Muscle of arm (tissue), 12 donors: Measurements from ENCODE around the gene CHST11. TPM values are rescaled to one million over a fixed set of nuclear protein-coding genes. Genes with fewer than 3 reads are reported as not detected.
"Not testable (repeated sequence)": the region's sequence is repeated elsewhere in the genome, so short reads cannot be mapped to it uniquely, and the experiment has no call there.

Experiments used
- DNase-seq: peaks from one replicate; pipeline ENCODE4 v3.0.0-alpha.2; 2013
- polyA plus RNA-seq, 12 donors: library from polyadenylated mRNA; unstranded; fragments of 120-200 nt; gene quantifications; one replicate each; pipeline ENCODE4 v1.2.1, GENCODE V29; 2013; ENCODE audit not compliant: insufficient read length in 12 of 12

CHST11 gene
- polyA plus RNA-seq, 12 donors, result 1.4 to 13.3 (median 2.7) TPM; not detected in 1

DNA sequence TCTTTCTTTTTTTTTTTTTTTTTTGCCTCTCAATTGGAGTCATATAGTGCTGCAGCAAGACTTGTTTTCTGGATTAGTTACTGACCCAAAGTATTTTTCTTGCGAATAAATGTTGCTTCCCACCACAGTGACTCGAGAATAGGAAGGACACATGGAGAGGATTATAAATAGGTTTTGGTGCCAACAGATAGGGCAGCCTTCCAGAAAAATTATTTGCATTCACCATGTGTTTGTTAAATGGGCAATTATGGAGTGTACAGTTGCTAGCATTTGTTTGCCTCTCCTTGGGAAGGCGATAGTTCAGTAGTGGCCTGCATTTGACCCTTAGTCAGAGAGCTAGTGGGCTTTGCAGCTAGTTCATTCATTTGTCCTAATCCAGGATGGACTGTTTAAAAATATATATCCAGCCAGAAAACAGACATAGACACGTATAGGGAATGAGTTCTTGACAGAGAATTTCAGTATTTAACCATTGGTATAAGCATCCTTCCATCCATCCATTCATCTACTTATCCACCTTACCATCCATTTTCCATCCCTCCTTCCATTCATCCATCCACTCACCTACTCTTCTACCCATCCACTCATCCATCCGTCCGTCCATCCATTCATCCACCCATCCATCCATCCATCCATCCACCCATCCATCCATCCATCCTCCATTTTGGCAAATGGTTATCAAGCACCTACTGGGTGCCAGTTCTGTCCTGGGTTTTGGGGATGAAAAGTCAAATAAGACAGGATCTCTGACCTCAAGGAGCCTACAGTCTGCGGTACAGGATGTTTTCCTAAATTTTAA lies 67.5 kb downstream of the CHST11 start:
- no peak for DNase-seq

DNA sequence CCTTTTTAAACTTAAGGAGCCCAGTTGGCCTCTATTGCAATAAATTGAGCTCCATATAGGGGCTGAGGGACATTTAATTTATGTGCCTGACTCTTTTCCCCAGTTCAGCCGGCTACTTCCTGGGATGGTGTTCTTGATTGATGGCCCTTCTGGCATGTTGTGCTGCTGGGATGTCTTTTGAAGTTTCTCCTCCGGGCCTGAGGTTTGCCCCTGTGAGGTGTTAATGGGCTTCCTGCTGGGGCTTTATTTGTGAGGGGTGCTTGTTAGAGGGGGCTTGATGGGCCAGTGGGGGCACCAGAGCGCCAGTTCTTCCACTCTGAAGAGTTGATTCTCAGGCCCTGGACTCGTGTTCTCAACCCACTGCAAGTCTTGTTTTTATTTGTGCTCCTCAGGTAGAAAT lies 69.6 kb downstream of the CHST11 start:
- DNase-seq, result no peak

DNA sequence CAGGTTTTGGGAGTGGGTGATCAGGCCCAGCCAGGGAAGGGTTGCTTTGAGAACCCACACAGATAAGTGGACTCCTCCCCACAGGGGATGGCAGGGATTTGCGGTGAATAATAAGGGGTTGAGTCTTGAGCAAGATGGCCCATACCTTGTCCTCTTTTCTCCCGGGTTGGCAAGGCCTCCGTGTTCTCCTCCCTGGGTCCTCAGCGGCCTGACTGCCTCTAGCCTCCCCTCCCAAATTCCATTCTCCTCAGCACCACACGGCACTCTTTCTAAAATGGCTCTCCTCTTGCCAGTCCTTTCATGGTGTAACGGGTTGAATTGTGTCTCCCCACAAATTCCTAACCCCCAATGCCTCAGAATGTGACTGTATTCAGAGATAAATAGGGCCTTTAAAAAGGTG lies 70.0 kb downstream of the CHST11 start:
- DNase-seq, result no peak

DNA sequence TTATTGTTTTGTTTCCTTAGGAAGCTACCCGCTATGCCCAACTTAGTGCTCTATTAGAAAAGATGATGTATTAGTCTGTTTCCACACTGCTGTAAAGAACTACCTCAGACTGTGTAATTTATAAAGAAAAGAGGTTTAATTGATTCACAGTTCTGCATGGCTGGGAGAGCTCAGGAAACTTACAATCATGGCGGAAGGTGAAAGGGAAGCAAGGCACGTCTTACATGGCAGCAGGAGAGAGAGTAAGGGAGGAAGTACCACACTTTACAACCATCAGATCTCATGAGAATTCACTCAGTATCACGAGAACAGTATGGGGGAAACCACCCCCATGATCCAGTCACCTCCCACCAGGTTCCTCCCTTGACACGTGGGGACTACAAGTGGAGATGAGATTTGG lies 70.9 kb downstream of the CHST11 start:
- DNase-seq, result not testable (repeated sequence)

DNA sequence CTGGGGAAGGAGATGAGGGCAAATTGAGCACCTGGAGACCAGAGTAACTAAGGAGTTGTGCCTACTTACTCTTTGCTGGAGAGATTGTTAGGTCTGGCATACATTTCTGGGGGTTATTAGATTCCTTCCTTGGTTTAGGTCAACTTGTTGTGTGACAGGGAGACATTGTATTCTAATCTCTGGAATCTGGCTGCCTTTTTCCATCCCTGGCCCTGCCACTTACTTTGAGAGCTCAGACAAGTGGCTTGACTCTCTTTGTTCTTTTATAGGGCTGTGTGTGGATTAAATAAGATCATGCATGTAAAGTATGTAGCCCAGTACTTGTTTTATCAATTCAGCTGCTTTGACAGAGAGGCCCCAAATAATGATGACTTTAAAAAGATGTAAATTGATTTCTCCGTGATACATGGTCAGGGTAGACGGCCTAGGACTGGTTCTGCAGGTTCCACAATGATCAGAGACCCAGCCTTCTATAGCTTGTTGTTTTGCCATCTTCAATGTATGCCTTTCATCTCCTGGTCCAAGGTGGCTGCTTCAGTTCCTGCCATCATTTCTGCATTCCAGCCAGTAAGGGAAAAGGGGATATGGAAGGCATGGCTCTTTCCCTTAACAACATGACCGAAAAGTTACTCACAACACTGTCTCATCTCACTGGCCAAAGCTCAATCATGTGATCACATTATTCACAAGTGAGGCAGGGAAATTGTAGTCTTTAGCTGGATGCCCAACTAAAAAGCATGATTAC lies 72.6 kb downstream of the CHST11 start:
- no peak for DNase-seq

DNA sequence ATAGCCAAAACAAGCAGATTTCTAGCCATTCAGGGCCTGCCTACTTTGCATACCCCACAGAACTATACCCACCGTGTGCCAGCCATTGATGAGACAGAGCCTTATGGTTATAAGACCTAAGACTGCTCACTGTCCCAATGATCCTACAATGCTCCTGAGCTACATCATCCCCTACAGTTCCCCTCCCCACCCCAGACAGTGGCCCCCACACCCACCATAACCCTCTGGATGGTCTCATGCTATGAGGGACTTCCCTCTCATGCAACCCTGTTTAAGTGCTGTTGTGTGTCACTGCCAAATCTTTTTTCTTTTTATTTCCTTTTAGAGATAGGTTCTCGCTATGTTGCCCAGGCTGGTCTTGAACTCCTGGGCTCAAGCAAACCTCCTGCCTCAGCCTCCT lies 75.9 kb downstream of the CHST11 start:
- DNase-seq, result no peak

DNA sequence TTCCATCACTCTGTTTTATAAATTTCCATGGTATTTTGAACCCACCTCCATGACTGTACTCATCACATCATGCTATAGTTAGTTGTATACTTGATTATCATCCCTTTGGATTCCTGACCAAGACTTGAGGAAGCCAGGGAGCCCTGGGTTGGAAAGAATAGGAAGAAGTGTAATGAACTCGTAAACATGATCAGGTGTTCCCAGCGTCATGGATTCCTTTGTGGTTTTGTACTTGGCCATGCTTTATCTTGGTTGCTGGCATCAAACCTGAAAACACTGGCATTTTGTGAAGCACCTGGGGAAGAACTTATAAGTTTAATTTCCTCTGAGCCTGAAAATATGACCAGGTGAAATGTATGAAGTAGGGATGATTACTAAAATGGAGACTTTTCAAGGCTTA lies 76.4 kb downstream of the CHST11 start:
- no peak for DNase-seq

DNA sequence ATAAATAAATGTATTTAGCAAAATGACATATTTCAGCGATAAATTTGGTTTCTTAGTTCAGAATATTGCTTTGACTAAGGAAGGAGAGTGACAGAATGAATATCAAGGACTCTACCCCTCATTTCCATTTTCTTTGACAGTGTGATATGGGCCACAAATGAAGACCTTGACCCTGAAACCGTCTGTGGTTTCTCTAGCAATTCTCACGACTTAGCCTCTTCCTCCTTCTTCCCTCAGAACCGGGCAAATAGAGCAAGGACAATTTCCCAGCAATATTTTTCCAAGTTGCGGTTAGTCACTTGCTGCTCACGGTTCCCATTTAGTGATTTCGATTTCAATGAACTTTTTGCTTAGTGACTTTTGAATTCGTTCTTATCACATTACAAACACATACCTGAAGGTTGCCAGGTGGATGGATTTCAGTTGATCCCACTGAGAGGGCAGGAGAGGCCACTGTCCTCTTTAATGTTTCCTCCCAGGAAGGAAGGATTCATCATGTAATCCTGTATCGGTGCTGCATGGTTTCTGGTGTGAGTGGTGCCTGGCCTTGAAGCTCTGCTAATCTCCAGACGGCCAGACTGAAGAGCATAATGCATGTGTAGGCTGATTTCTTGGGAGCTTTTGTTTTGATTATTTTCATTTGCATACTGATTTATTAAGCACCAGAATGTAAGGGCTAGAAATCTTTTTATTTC lies 77.6 kb downstream of the CHST11 start:
- no peak for DNase-seq

DNA sequence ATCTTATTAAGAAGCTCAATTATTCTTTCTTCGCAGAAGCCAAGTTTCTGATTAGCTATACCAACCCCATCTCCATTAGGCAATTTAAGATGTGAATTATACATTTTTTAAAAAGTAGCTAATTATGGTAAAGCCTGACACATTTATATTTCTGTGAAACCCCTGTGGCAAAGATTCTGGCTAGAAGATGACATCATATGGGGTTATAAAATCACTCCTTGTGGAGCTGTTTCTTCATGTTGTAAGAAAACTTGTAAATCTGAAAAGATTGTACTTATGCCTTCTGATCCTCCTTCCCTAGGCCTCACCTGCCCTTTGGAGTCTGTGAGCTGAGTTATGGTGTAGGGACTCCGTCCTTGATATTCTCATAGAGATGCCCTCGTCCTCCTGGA lies 78.1 kb downstream of the CHST11 start:
- DNase-seq, result no peak

DNA sequence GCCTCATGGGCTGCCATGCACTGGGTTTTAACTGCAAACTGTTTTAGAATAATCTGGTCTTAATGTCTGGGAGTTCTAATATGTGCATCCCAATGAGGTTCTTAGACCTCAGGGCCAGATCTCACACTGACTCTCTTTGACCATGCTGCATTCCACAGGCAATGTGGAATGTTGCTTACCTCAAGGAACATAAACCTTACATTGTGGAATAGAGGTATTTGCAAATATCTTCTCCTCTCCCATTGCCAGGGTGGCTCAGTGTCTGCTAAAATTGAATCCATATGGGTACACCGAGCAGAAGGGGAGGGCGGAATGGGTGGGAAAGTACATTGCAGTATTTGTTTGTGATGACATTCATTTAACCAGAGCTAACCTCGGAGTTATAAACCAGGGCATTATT lies 78.6 kb downstream of the CHST11 start:
- no peak for DNase-seq

DNA sequence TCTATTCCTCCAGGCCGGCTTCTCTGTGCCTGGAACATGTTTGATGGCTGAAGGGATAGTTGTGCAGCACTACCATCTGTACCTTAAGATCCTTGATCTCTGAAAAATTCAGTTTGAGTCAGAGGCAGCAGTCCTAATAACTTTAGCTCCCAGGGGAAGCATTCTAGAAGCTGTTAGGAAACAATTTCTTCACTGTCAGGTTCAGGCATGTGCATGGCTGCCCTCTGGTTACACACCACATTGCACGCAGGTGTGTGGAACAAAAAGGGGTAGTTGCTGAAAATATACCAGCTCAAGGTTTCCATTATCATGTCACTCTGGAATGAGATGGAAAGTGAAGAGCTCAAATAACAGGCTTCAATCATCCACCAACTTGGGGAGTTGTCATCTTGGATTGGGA lies 80.1 kb downstream of the CHST11 start:
- no peak for DNase-seq

DNA sequence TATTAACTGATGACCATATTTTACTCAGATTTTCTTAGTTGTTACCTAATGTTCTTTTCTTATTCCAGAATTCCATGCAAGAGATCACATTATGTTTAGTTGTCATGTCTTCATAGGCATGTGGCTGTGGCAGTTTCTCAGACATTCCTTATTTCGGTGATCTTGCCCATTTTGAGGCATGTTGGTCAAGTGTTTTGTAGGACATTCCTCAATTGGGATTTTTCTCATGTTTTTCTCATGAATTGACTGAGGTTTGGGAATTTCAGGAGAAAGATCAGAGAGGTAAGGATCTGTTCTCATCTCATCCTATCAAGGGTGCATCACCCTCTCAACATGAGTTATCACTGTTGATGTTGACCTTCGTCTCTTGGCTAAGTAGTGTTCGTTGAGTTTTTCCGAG lies 81.3 kb downstream of the CHST11 start:
- no peak for DNase-seq

DNA sequence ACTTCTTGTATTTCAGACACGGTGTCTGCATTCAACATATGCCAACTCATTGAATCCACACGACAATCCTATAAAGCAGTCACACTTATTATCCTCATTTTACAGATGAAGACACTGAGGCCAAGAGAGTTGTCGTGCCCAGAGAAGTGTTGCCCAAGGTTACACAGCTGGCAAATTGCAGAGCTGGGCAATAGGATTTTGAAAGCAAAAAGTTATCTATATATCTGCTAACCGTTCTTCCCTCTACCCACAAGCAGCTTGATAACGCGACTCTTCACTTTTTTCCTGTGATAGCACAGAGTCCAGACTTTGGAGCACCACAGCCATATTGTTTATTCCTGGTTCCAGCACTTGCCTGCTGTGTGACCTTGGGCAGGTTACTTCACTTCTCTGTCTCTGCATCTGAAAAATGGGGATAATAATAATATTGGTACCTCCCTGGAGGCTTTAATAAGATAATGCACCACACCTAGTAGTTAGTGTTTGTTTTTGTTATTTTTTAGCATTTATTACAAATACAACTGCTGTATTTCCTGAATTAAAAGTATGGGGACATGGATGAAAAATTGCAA lies 82.2 kb downstream of the CHST11 start:
- no peak for DNase-seq

DNA sequence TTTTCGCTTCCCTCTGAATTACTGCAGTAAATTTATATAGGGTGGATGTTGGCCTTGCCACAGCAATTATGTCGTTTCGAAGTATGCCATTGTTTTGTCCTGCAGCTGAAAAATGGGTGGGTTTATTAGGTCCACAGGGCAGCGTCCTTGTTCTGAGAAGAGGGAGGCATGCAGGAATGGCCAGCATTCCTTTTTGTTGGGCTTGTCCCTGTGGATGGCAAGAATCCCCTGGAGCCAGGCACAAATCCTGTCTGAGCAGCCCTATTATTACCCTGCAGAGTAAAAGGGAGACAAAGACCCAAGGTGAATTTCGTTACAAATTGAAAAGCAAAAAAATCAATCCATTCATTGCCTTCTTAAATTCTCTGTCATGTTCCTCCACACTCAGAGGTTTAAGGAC lies 88.1 kb downstream of the CHST11 start:
- DNase-seq, result no peak

DNA sequence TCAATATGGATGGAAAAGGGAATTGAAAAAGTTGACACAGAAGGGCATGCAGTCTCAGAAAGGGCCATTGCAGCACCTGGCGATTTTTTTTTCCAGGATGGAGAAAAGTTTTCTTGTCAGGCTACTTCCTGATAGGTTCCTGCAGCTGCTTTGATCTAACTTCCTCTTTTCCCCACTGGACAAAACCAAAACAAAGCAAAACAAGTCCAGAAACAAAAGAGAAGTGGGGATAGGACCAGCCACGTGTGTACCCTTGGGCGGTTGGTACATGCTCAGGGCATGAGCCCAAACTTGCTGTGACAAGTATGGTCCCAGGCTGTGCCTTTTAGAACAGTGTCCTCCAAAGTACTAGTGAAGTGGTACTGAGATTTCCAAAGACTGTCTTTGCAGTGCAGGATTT lies 89.8 kb downstream of the CHST11 start:
- DNase-seq, result no peak

DNA sequence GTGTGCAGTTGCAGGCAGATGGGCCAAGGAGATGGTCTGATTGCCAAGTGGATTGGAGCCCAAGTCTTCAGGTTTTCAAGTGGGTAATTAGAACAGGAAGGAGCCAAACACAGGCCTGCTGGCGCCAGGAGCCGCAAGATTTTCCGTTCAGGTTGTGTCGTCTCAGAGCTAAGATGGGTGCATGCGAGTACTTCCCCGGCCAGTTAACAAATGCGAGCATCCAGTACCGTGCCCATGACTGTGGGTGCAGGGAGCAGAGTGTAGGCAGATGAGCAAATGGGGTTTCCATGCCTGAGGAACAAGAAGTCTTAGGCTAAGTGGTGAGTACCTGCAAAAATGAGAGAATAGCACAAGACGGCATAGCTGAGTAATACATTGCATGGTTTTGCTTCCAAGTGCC lies 90.5 kb downstream of the CHST11 start:
- peak; percentile 39 for DNase-seq

DNA sequence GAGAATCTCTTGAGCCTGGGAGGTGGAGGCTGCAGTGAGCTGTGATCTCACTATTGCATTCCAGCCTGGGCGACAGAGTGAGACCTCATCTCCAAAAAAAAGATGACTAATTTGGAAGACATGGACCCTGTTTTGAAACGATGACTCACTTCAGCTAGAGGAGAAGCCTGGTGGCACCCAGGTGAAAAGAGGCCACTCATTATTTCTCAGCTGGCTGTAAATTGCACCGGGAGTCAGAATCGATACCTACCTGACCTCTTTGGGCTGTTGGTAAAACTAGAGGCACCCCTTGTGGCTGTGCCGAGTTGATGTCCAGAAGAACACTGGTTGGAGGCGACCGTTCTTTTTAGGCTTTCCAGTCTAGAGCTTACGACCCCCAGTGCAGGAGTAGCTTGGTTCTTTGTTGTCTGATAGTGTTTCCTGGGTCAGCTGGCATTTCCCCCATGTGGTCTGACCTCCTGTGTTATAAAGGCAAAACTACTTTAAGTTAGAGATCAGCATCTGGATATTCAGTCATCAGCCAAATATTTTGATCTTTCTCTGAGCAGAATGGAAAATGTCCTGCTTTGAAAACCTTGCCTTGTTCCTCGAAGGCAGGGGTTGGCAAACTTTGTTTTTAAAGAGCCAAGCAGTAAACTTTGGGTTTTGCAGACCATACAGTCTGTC lies 93.2 kb downstream of the CHST11 start:
- no peak for DNase-seq

DNA sequence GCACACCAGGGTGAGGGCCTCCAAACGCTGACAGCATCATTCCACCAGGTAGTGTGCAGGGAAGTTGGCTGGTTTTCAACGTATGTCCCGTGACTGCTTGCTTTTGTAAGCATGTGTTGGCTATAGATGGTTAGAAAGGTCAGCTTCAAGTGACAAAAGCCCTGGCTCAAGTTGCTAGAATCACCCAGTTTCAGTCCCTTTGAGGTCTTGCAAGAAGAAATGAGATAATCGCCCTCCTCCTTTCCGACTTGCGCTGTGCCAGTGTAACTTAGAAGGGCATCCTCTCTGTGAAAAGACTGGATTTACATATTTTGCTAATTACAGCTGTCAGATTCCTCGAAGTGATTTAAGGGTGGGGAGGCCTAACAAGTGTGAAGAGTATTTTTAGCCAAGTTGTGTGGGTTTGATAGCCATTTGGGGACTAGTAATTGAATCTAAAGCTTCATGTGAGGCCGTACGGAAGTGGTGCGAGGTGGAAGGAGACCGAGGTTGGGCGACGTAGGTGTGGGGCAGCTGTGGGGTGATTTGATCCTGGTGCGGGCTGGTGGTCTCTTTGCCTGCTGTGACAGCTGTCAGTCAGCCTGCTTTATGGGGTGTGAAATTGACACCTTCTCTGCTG lies 94.7 kb downstream of the CHST11 start:
- DNase-seq, result no peak

DNA sequence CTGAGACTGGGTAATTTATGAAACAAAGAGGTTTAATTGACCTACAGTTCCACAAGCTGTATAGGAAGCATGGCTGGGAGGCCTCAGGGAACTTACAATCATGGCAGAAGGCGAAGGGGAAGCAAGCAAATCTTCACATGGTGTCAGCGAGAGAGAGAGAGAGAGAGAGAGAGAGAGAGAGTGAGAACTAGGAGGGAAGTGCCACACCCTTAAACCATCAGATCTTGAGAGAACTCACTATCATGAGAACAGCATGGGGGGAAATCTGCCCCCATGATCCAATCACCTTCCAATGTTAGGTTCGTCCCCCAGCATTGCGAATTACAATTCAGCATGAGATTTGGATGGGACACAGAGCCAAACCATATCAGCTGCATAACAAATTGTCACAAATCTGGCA lies 96.7 kb downstream of the CHST11 start:
- no peak for DNase-seq

DNA sequence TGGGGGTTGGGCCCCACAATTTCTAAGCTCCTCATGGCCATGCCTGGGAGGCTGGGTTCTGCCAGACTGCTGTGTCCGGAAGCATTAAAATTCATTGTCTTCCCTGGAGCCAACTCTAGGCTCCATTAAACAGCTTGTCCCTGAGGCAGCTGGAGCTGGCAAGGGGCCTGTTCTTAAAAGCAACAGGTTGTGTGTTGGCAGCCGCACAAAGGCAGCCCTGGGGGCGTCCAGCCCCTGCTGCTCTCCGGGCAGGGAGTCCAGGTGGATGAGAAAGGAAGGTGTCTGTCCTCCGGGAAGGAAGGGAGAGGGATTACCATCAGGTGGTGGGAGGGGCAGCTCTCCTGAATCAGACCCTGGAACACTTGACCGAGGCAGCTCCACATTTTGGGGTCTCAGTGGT lies 98.9 kb downstream of the CHST11 start:
- no peak for DNase-seq

DNA sequence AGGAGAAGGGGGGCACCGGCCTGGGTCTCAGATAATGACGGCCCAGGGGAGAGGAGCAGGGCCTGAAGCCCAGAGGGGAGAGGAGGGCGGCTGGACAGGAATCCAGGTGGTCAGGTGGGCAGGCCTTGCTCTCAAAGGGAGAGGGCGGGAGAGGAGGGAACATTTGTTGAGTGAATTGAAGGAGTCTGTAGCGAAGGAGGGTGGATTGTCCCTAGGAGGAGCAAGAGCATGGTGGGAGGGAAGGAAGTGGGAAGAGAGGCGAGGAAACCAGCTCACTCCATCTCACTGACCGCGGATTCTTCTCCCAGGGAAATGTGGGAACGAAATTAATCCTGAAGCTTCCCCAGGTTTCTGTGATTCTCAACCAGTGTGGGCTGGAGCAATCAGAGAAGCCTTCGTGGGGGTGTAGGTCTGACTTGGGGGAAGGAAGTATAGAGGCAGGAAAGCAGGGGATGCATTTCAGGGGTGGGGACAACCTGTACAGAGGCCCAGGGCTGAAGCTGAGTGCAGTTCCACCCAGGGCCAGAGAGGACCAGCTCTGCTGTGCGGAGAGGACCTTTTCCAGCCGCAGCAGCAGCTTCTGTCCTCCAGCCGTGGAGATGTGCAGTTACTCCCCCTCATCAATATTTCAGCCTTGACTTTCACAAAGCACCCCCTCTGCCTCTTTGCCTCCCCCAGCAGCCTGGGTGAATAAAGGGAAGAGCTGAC lies 100.9 kb downstream of the CHST11 start:
- DNase-seq, result no peak
